HG03457 (cell line): ENCODE results near the gene KIF18B.

Experiments
- ATAC-seq: cut with Tn5 transposase; IDR thresholded peaks from one replicate; pipeline ENCODE4 v1.9.1; 2021; ENCODE audit warnings: moderate number of reproducible peaks; ENCODE audit not compliant: unreplicated experiment

The KIF18B gene

GRCh38 chr17:44884941-44885340, 62.6 kb downstream of the KIF18B start:
- ATAC-seq = no peak

- ATAC-seq = no peak
These were observed 66.4 kb downstream of the KIF18B start for GRCh38 chr17:44881145-44881544.

GRCh38 chr17:44880062-44880461, 67.5 kb downstream of the KIF18B start:
- ATAC-seq = no peak

GRCh38 chr17:44879376-44879775, 68.2 kb downstream of the KIF18B start:
- ATAC-seq = no peak

- no peak for ATAC-seq
These were observed 68.8 kb downstream of the KIF18B start for GRCh38 chr17:44878627-44879221.

- no peak for ATAC-seq
These were observed 70.5 kb downstream of the KIF18B start for GRCh38 chr17:44877121-44877520.

GRCh38 chr17:44875761-44876160, 71.8 kb downstream of the KIF18B start:
- ATAC-seq = no peak
